Gastroesophageal sphincter (tissue), 3 donors: Measurements from ENCODE around the gene IAH1.

Source experiments
- CTCF ChIP-seq, 4 experiments: fragments of 200-600 bp in 2 of 4; fragments of 450-650 bp in 2 of 4; sonication (generic) in 1 of 4; IDR thresholded peaks; one replicate each; pipeline ENCODE4 v1.5.1; 2017 to 2019; ENCODE audit warnings: antibody characterized with exemption in 4 of 4, mild to moderate bottlenecking in 2 of 4, moderate library complexity in 2 of 4
- EP300 ChIP-seq: sonication (generic); formaldehyde crosslinking; IDR thresholded peaks from one replicate; pipeline ENCODE4 v1.6.1; 2017; ENCODE audit warnings: antibody characterized with exemption, mild to moderate bottlenecking
- POLR2A ChIP-seq, 2 donors: fragments of 450-650 bp; IDR thresholded peaks; one replicate each; pipeline ENCODE4 v1.6.1; 2017; ENCODE audit warnings: antibody characterized with exemption in 2 of 2, mild to moderate bottlenecking in 2 of 2, moderate library complexity in 1 of 2

- TF ChIP-seq CTCF (IDR thresholded peaks at IDR 0.05) = no peak
- TF ChIP-seq POLR2A (IDR thresholded peaks at IDR 0.05) = no peak
- no peak for TF ChIP-seq EP300
Measured at GRCh38 chr2:9440058-9440727, 34.2 kb upstream of the IAH1 start.
